Activated T-cell treated with anti-CD3 and anti-CD28 coated beads, Interleukin-2, amount 50 U/mL, for 48 hours (primary cell): ENCODE measurements around the gene DCHS2.

Source experiments
- DNase-seq, 2 experiments: peaks; one replicate each; pipeline ENCODE4 v3.0.0-alpha.2; 2020

DCHS2 gene

GRCh38 chr4:154364066-154364845 is 127.3 kb downstream of the DCHS2 start:
- no peak for DNase-seq

GRCh38 chr4:154361450-154361849 is 130.1 kb downstream of the DCHS2 start:
- DNase-seq: no peak

- DNase-seq: no peak
Observed at GRCh38 chr4:154360491-154360890, 131.1 kb downstream of the DCHS2 start.

GRCh38 chr4:154354883-154355282 is 136.7 kb downstream of the DCHS2 start:
- no peak for DNase-seq

GRCh38 chr4:154349829-154350228 is 141.8 kb downstream of the DCHS2 start:
- DNase-seq: no peak

- no peak for DNase-seq
Observed at GRCh38 chr4:154348657-154349056, 142.9 kb downstream of the DCHS2 start.

GRCh38 chr4:154345359-154345758 is 146.2 kb downstream of the DCHS2 start:
- DNase-seq: no peak

GRCh38 chr4:154344686-154345085 is 146.9 kb downstream of the DCHS2 start:
- no peak for DNase-seq

GRCh38 chr4:154343651-154344050 is 147.9 kb downstream of the DCHS2 start:
- no peak for DNase-seq

GRCh38 chr4:154341448-154341847 is 150.2 kb downstream of the DCHS2 start:
- no peak for DNase-seq

GRCh38 chr4:154335588-154335987 is 156.0 kb downstream of the DCHS2 start:
- DNase-seq: no peak

GRCh38 chr4:154332681-154333421 is 158.7 kb downstream of the DCHS2 start:
- DNase-seq: peak; percentile 62 to 74

- DNase-seq: no peak
Observed at GRCh38 chr4:154329939-154330338, 161.7 kb downstream of the DCHS2 start.

GRCh38 chr4:154329268-154329868 is 162.2 kb downstream of the DCHS2 start:
- no peak for DNase-seq

- no peak for DNase-seq
Observed at GRCh38 chr4:154328030-154328429, 163.6 kb downstream of the DCHS2 start.

- no peak for DNase-seq
Observed at GRCh38 chr4:154320521-154320920, 171.1 kb downstream of the DCHS2 start.

GRCh38 chr4:154319736-154320135 is 171.9 kb downstream of the DCHS2 start:
- no peak for DNase-seq

- DNase-seq: no peak
Observed at GRCh38 chr4:154317201-154317999, 174.2 kb downstream of the DCHS2 start.

- DNase-seq: no peak
Observed at GRCh38 chr4:154315741-154316140, 175.9 kb downstream of the DCHS2 start.

GRCh38 chr4:154314248-154314647 is 177.4 kb downstream of the DCHS2 start:
- no peak for DNase-seq

- DNase-seq: no peak
Observed at GRCh38 chr4:154313004-154313585, 178.5 kb downstream of the DCHS2 start.

GRCh38 chr4:154312246-154312645 is 179.4 kb downstream of the DCHS2 start:
- no peak for DNase-seq

GRCh38 chr4:154310578-154310977 is 181.0 kb downstream of the DCHS2 start:
- DNase-seq: no peak
